K562 (cell line): ENCODE data around the gene BMP8B. TPM values are rescaled to one million over a fixed set of nuclear protein-coding genes. Genes with fewer than 3 reads are reported as not detected.

Experiments
- BMI1 ChIP-seq: fragments of 150-350 bp; IDR thresholded peaks from 2 replicates; pipeline ENCODE4 v1.6.1; 2014; ENCODE audit warnings: low read length
- BRD9 ChIP-seq: fragments of 450-650 bp; IDR thresholded peaks from 2 replicates; pipeline ENCODE4 v1.6.1; 2018; ENCODE audit warnings: low read depth; ENCODE audit not compliant: partially characterized antibody
- CBX3 ChIP-seq, 2 experiments: IDR thresholded peaks; 1 replicate in 1 of 2; 2 replicates in 1 of 2; pipeline ENCODE4 v1.6.1; 2012; ENCODE audit warnings: inconsistent platforms in 2 of 2, low read length in 2 of 2, borderline replicate concordance in 1 of 2, control low read depth in 1 of 2
- CSDE1 ChIP-seq, 2 experiments: fragments of 450-650 bp; IDR thresholded peaks; 2 replicates each; pipeline ENCODE4 v1.6.1; 2016; ENCODE audit warnings: mild to moderate bottlenecking in 1 of 2
- EP400 ChIP-seq: fragments of 450-650 bp; IDR thresholded peaks from 2 replicates; pipeline ENCODE4 v1.6.1; 2017; ENCODE audit warnings: antibody characterized with exemption, mild to moderate bottlenecking, moderate library complexity
- EZH2 ChIP-seq: IDR thresholded peaks from 2 replicates; pipeline ENCODE4 v1.6.1; 2012; ENCODE audit warnings: low read depth, mild to moderate bottlenecking, inconsistent platforms, low read length, borderline replicate concordance
- KAT8 ChIP-seq: fragments of 450-650 bp; IDR thresholded peaks from 2 replicates; pipeline ENCODE4 v1.6.1; 2016; ENCODE audit warnings: low read depth, mild to moderate bottlenecking
- KLF13 ChIP-seq: fragments of 450-650 bp; IDR thresholded peaks from 2 replicates; pipeline ENCODE4 v1.6.1; 2016; ENCODE audit warnings: missing genetic modification characterization, low read depth, mild to moderate bottlenecking, missing compliant biosample characterization, moderate library complexity, borderline replicate concordance
- NEUROD1 ChIP-seq: fragments of 150-350 bp; IDR thresholded peaks from 2 replicates; pipeline ENCODE4 v1.6.1; 2014; ENCODE audit warnings: borderline replicate concordance, low read length, low read depth; ENCODE audit not compliant: partially characterized antibody
- NFATC3 ChIP-seq: fragments of 450-650 bp; IDR thresholded peaks from 2 replicates; pipeline ENCODE4 v1.6.1; 2017; ENCODE audit warnings: mild to moderate bottlenecking
- PURB ChIP-seq: sonication (generic); formaldehyde crosslinking; IDR thresholded peaks from 2 replicates; pipeline ENCODE4 v1.9.0; 2021; ENCODE audit warnings: low read depth, mild to moderate bottlenecking, missing genetic modification reagents
- RAD51 ChIP-seq: fragments of 450-650 bp; IDR thresholded peaks from 2 replicates; pipeline ENCODE4 v1.7.1; 2016; ENCODE audit warnings: low read depth, mild to moderate bottlenecking, borderline replicate concordance
- TEAD2 ChIP-seq: fragments of 450-650 bp; IDR thresholded peaks from 2 replicates; pipeline ENCODE4 v1.6.1; 2016; ENCODE audit warnings: missing genetic modification characterization, control low read depth, missing compliant biosample characterization
- TFAM ChIP-seq: fragments of 250-450 bp; sonication (Bioruptor Pico); conservative IDR thresholded peaks from 2 replicates; pipeline ENCODE4 v1.5.0; 2021; ENCODE audit warnings: mild to moderate bottlenecking, moderate library complexity
- ZNF140 ChIP-seq: fragments of 250-450 bp; sonication (Bioruptor Pico); IDR thresholded peaks from 2 replicates; pipeline ENCODE4 v1.8.0; 2021; ENCODE audit warnings: moderate library complexity, mild to moderate bottlenecking, inconsistent platforms
- ZNF212 ChIP-seq: fragments of 450-650 bp; formaldehyde crosslinking; IDR thresholded peaks from 2 replicates; pipeline ENCODE4 v1.4.0; 2020; ENCODE audit warnings: mild to moderate bottlenecking
- ZNF354B ChIP-seq: fragments of 250-450 bp; sonication (Bioruptor Pico); IDR thresholded peaks from 2 replicates; pipeline ENCODE4 v1.4.0; 2020
- polyA plus RNA-seq, 8 experiments: library from polyadenylated mRNA; depleted of rRNA in 4 of 8; stranded (reverse) in 5 of 8; unstranded in 3 of 8; fragments of >200 nt; fragmentation: Nextera tagmentation in 2 of 8; fragmentation: Illumina TruSeq in 1 of 8; extraction: Ambion mirVana in 2 of 8; extraction: Trizol in 1 of 8; gene quantifications; 2 replicates each; pipeline versions ENCODE4 v1.2.1 to v1.2.3, GENCODE V29; 2011 to 2014; ENCODE audit warnings: inconsistent platforms in 1 of 8, missing spikeins in 1 of 8
- total RNA-seq, 7 experiments: library from RNA; depleted of rRNA in 6 of 7; stranded (reverse); fragments of >200 nt in 6 of 7; fragmentation: Illumina TruSeq in 2 of 7; extraction: Trizol in 2 of 7; gene quantifications; 2 replicates each; pipeline versions ENCODE4 v1.2.1 to v1.2.3, GENCODE V29; 2011 to 2021; ENCODE audit warnings: low replicate concordance in 1 of 7
- TF ChIP-seq, protein P1 (sequence below): fragments of 250-450 bp; sonication (Bioruptor Pico); IDR thresholded peaks from 2 replicates; pipeline ENCODE4 v1.8.0; 2022; ENCODE audit warnings: moderate library complexity, mild to moderate bottlenecking, inconsistent platforms
- TF ChIP-seq, protein P2 (sequence below): fragments of 450-650 bp; formaldehyde crosslinking; IDR thresholded peaks from 2 replicates; pipeline ENCODE4 v1.4.0; 2020; ENCODE audit warnings: mild to moderate bottlenecking, mixed read lengths
- TF ChIP-seq, protein P3 (sequence below): fragments of 450-650 bp; formaldehyde crosslinking; IDR thresholded peaks from 2 replicates; pipeline ENCODE4 v1.4.0; 2020; ENCODE audit warnings: mild to moderate bottlenecking, moderate library complexity
- TF ChIP-seq, protein P4 (sequence below): sonication (generic); formaldehyde crosslinking; IDR thresholded peaks from 2 replicates; pipeline ENCODE4 v1.8.1; 2023; ENCODE audit warnings: mild to moderate bottlenecking, missing genetic modification reagents

BMP8B gene
- total and polyA plus RNA-seq, 9 of the 15 experiments (the other 6 are each of a cell fraction or from before 2014, with no cell fraction given) = 0.03 to 0.33 (median 0.14) TPM

DNA sequence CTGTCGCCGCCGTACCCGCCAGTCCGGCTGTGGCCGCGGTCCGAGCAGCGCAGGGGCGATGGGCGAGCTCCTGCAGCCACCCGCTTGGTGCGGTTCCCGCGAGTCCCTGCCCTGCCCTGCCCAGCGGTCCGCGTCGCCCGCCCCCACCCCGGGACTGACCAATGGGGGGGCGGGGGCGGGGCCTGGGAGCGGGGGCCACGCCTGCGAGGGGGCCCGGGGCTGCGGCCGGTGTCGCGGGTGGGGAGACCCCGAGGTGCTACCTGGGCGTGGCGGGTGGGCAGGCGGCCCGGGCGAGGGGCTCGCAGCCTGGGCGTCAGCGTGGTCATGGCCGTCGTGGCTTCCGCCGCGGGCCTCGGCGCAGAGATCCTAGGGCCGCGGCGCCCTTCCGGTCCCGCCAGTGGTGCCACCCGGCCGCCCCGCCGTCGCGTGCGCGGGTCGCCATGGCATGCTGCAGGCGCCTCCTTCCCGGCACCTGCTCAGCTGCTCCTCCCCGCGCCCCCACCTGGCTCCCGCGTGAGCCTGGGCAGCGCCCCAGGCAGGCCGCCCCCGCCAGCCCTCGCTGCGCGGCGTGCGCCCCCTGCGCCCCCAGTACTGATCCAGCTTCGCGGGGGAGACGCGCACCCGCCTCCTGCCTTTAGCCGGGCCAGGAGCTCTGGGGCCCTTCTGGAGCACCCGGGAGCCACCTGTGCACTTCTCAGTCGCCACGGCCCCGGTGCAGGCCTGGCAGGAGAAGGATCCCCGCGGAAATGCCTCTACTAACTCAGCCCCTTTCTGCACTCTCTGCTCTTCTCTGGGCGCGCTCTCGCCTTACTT lies at the start of gene BMP8B (continued):
- TF ChIP-seq RAD51 = no peak
- TF ChIP-seq ZNF140 = no peak
- TF ChIP-seq, protein P1, sequence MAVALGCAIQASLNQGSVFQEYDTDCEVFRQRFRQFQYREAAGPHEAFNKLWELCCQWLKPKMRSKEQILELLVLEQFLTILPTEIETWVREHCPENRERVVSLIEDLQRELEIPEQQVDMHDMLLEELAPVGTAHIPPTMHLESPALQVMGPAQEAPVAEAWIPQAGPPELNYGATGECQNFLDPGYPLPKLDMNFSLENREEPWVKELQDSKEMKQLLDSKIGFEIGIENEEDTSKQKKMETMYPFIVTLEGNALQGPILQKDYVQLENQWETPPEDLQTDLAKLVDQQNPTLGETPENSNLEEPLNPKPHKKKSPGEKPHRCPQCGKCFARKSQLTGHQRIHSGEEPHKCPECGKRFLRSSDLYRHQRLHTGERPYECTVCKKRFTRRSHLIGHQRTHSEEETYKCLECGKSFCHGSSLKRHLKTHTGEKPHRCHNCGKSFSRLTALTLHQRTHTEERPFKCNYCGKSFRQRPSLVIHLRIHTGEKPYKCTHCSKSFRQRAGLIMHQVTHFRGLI (CRISPR knock-in tag) = no peak
- no peak for TF ChIP-seq TEAD2 (tag)
- TF ChIP-seq KAT8 = no peak
- no peak for TF ChIP-seq ZNF354B (CRISPR knock-in tag)
- TF ChIP-seq, protein P2, sequence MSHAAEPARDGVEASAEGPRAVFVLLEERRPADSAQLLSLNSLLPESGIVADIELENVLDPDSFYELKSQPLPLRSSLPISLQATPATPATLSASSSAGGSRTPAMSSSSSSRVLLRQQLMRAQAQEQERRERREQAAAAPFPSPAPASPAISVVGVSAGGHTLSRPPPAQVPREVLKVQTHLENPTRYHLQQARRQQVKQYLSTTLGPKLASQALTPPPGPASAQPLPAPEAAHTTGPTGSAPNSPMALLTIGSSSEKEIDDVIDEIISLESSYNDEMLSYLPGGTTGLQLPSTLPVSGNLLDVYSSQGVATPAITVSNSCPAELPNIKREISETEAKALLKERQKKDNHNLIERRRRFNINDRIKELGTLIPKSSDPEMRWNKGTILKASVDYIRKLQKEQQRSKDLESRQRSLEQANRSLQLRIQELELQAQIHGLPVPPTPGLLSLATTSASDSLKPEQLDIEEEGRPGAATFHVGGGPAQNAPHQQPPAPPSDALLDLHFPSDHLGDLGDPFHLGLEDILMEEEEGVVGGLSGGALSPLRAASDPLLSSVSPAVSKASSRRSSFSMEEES = no peak
- no peak for TF ChIP-seq NEUROD1
- no peak for TF ChIP-seq ZNF212 (CRISPR knock-in tag)
- TF ChIP-seq CSDE1 (IDR thresholded peaks at IDR 0.05) = no peak
- TF ChIP-seq, protein P3, sequence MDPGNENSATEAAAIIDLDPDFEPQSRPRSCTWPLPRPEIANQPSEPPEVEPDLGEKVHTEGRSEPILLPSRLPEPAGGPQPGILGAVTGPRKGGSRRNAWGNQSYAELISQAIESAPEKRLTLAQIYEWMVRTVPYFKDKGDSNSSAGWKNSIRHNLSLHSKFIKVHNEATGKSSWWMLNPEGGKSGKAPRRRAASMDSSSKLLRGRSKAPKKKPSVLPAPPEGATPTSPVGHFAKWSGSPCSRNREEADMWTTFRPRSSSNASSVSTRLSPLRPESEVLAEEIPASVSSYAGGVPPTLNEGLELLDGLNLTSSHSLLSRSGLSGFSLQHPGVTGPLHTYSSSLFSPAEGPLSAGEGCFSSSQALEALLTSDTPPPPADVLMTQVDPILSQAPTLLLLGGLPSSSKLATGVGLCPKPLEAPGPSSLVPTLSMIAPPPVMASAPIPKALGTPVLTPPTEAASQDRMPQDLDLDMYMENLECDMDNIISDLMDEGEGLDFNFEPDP (CRISPR knock-in tag) = no peak
- no peak for TF ChIP-seq BRD9
- no peak for TF ChIP-seq KLF13
- TF ChIP-seq CBX3 (IDR thresholded peaks at IDR 0.05; ENCODE audit: borderline replicate concordance in 1 of 2, low read length in 2 of 2) = no peak
- no peak for TF ChIP-seq EP400
- TF ChIP-seq, protein P4, sequence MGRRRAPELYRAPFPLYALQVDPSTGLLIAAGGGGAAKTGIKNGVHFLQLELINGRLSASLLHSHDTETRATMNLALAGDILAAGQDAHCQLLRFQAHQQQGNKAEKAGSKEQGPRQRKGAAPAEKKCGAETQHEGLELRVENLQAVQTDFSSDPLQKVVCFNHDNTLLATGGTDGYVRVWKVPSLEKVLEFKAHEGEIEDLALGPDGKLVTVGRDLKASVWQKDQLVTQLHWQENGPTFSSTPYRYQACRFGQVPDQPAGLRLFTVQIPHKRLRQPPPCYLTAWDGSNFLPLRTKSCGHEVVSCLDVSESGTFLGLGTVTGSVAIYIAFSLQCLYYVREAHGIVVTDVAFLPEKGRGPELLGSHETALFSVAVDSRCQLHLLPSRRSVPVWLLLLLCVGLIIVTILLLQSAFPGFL = no peak
- TF ChIP-seq NFATC3 = no peak
- no peak for TF ChIP-seq PURB
- no peak for TF ChIP-seq BMI1
- no peak for TF ChIP-seq EZH2
- no peak for TF ChIP-seq TFAM (CRISPR knock-in tag)
